B cell (primary cell): ENCODE data around the gene AIRE. TPM values are rescaled to one million over a fixed set of nuclear protein-coding genes. Genes with fewer than 3 reads are reported as not detected.

Source experiments
- ATAC-seq: fragments of 200-7000 bp; cut with Tn5 transposase; one replicate; pipeline ENCODE4 v1.10.0; 2021; ENCODE audit warnings: low read depth, mild to moderate bottlenecking, moderate number of reproducible peaks, moderate library complexity
- CTCF ChIA-PET: fragments of 350-600 bp; sonication (Branson Sonifier 250); formaldehyde crosslinking; loops from one replicate; lab custom pipeline; 2021; ENCODE audit warnings: antibody characterized with exemption, inconsistent platforms; lab: Charles Lee
- POLR2A ChIA-PET: fragments of 350-600 bp; sonication (Branson Sonifier 250); formaldehyde crosslinking; loops from one replicate; lab custom pipeline; 2021; ENCODE audit warnings: antibody characterized with exemption; lab: Charles Lee
- DNase-seq: peaks from one replicate; pipeline ENCODE4 v3.0.0; 2013
- H2AFZ ChIP-seq: 2 replicates; pipeline ENCODE4 v1.6.1; 2012; ENCODE audit warnings: mild to moderate bottlenecking, low read depth, low read length; ENCODE audit not compliant: insufficient read depth, poor library complexity, severe bottlenecking
- H3K27ac ChIP-seq, 2 donors: 1 replicate in 1 of 2; 2 replicates in 1 of 2; pipeline ENCODE4 v1.5.1; 2012 to 2013; ENCODE audit warnings: low read length in 2 of 2, mild to moderate bottlenecking in 2 of 2, moderate library complexity in 1 of 2
- H3K27me3 ChIP-seq, 4 experiments: fragments of 200-600 bp in 1 of 4; sonication (generic) in 1 of 4; replicated peaks in 1 of 4; 1 replicate in 2 of 4; 2 replicates in 2 of 4; pipeline versions ENCODE4 v1.6.1 to v1.7.0; 2013 to 2016; ENCODE audit warnings: low read length in 3 of 4, mild to moderate bottlenecking in 2 of 4, mixed read lengths in 1 of 4, moderate library complexity in 1 of 4; ENCODE audit not compliant: insufficient read depth in 4 of 4, control insufficient read depth in 3 of 4; ENCODE audit errors: control extremely low read depth in 1 of 4
- H3K36me3 ChIP-seq, 2 experiments: replicated peaks in 1 of 2; 1 replicate in 1 of 2; 2 replicates in 1 of 2; pipeline versions ENCODE4 v1.6.1 to v1.7.1; 2013; ENCODE audit warnings: low read length in 1 of 2; ENCODE audit not compliant: insufficient read depth in 2 of 2, control insufficient read depth in 1 of 2; ENCODE audit errors: control extremely low read depth in 1 of 2, extremely low read depth in 1 of 2
- H3K4me1 ChIP-seq, 2 donors: fragments of 200-600 bp in 1 of 2; sonication (generic) in 1 of 2; 1 replicate in 1 of 2; 2 replicates in 1 of 2; pipeline versions ENCODE4 v1.5.1 to v1.6.1; 2013 to 2017; ENCODE audit warnings: low read length in 2 of 2; ENCODE audit not compliant: control insufficient read depth in 2 of 2, insufficient read depth in 2 of 2
- H3K4me2 ChIP-seq: replicated peaks from 2 replicates; pipeline ENCODE3; 2012; ENCODE audit warnings: mild to moderate bottlenecking, low read depth, low read length; ENCODE audit not compliant: poor library complexity, severe bottlenecking
- H3K4me3 ChIP-seq, 5 experiments: fragments of 200-600 bp in 1 of 5; sonication (generic) in 1 of 5; 1 replicate in 3 of 5; 2 replicates in 2 of 5; pipeline versions ENCODE4 v1.5.1 to v1.7.0; 2011 to 2016; ENCODE audit warnings: low read length in 4 of 5, mild to moderate bottlenecking in 4 of 5, low read depth in 2 of 5, control low read depth in 1 of 5, moderate library complexity in 1 of 5; ENCODE audit not compliant: insufficient read depth in 1 of 5; ENCODE audit errors: control extremely low read depth in 1 of 5, extremely low read depth in 1 of 5
- H3K79me2 ChIP-seq: fragments of 200-600 bp; sonication (generic); one replicate; pipeline ENCODE4 v1.6.0; 2016; ENCODE audit warnings: low read length; ENCODE audit not compliant: control insufficient read depth, insufficient read depth
- H3K9ac ChIP-seq: fragments of 200-600 bp; sonication (generic); 2 replicates; pipeline ENCODE4 v1.6.1; 2017; ENCODE audit warnings: mild to moderate bottlenecking, low read length, moderate library complexity
- H3K9me3 ChIP-seq, 3 donors: one replicate each; pipeline versions ENCODE4 v1.6.1 to v1.7.1; 2013; ENCODE audit warnings: low read length in 2 of 3; ENCODE audit not compliant: control insufficient read depth in 2 of 3, insufficient read depth in 1 of 3; ENCODE audit errors: control extremely low read depth in 1 of 3
- H4K20me1 ChIP-seq: 2 replicates; pipeline ENCODE4 v1.6.0; 2012; ENCODE audit warnings: mild to moderate bottlenecking, low read length; ENCODE audit not compliant: insufficient read depth, control insufficient read depth, poor library complexity, severe bottlenecking
- H3K27ac Mint-ChIP-seq: one replicate; pipeline ENCODE4 v1.8.0; 2021; ENCODE audit warnings: mixed read lengths
- H3K27me3 Mint-ChIP-seq: one replicate; pipeline ENCODE4 v1.8.0; 2021; ENCODE audit warnings: mixed read lengths
- H3K4me1 Mint-ChIP-seq: one replicate; pipeline ENCODE4 v1.8.0; 2021; ENCODE audit warnings: mixed read lengths
- H3K4me3 Mint-ChIP-seq: one replicate; pipeline ENCODE4 v1.8.0; 2021; ENCODE audit warnings: mixed read lengths
- H3K9me3 Mint-ChIP-seq: one replicate; pipeline ENCODE4 v1.8.0; 2022; ENCODE audit warnings: mixed read lengths; ENCODE audit not compliant: insufficient read depth
- CTCF ChIP-seq: fragments of 200-600 bp; IDR thresholded peaks from one replicate; pipeline ENCODE4 v1.8.0; 2022; ENCODE audit warnings: antibody characterized with exemption, mild to moderate bottlenecking
- EZH2 ChIP-seq: IDR thresholded peaks from 2 replicates; pipeline ENCODE4 v1.6.1; 2012; ENCODE audit warnings: borderline replicate concordance, low read depth, mild to moderate bottlenecking, moderate library complexity, low read length; ENCODE audit not compliant: insufficient read depth, poor library complexity, severe bottlenecking
- WGBS: methylation state at CpG from one replicate; pipeline ENCODE4 v1.1.5; 2013; ENCODE audit warnings: missing lambda C conversion rate; ENCODE audit not compliant: insufficient coverage; 5-methylcytosine and 5-hydroxymethylcytosine counted together
- intact Hi-C: fragments of 100-400 bp; cut with micrococcal nuclease; formaldehyde crosslinking; loops from one replicate; pipeline ENCODE4 v1.10.0; 2022
- polyA plus RNA-seq: library from polyadenylated mRNA; depleted of rRNA; stranded (reverse); fragments of >200 nt; gene quantifications from 2 replicates; pipeline ENCODE4 v1.2.3, GENCODE V29; 2012
- total RNA-seq, 2 donors: library from RNA; stranded (reverse); fragments of 120-200 nt in 1 of 2; gene quantifications; 1 replicate in 1 of 2; 2 replicates in 1 of 2; pipeline versions ENCODE4 v1.2.3 to v1.2.4, GENCODE V29; 2013 to 2022

AIRE gene
- total and polyA plus RNA-seq, 2 donors (not counting 1 experiment from before 2014, with no cell fraction given), result 0.37 TPM; not detected in 1

- ChIA-PET CTCF (interaction anchor here (1.0 to 2.6 kb wide), 4 partner anchors 10 to 291 kb away, joined by 3 to 10 read pairs (median 5); no protein-coding TSS in a partner anchor), POLR2A (no interaction called here)
- H3K9me3 Mint-ChIP-seq, result no peaks in the 10 kb centered on the region
- intact Hi-C loops, result loop anchor here (10.0 kb wide), 1 partner anchor 290 kb away; the partner anchor contains the start of gene TRAPPC10
- H3K36me3 ChIP-seq, result peaks cover 0 to 30% of the 10 kb centered on the region in 2 experiments
- peak; percentile 69 for DNase-seq
- H2AFZ ChIP-seq, result no peak overlapping the region
- no peaks in the 10 kb centered on the region for H3K9me3 ChIP-seq
- peak overlapping the region; percentile 29 for H3K4me3 Mint-ChIP-seq
- H3K27ac ChIP-seq, result no peak overlapping the region
- WGBS, result 97% methylated on average over 4 of the region's 8 CpGs
- peaks cover 92% of the 10 kb centered on the region for H4K20me1 ChIP-seq
- H3K9ac ChIP-seq, result no peak overlapping the region
- peak; percentile 32 for ATAC-seq
- no peak overlapping the region for H3K4me3 ChIP-seq
- TF ChIP-seq EZH2, result no peak
- TF ChIP-seq CTCF, result peak; percentile 65
- H3K27me3 Mint-ChIP-seq, result no peaks in the 10 kb centered on the region
- H3K79me2 ChIP-seq, result peaks cover 95% of the 10 kb centered on the region
- H3K27ac Mint-ChIP-seq, result peak overlapping the region; percentile 87
- peak overlapping the region; percentile 40 for H3K4me2 ChIP-seq
- peaks cover 35 to 47% of the 10 kb centered on the region in 2 donors for H3K4me1 ChIP-seq
- no peaks in the 10 kb centered on the region for H3K27me3 ChIP-seq
- H3K4me1 Mint-ChIP-seq, result peaks cover 40% of the 10 kb centered on the region
These were observed 19.2 kb downstream of the AIRE start for GRCh38 chr21:44304877-44305293.

- Histone ChIP-seq H3K27ac (no peak overlapping the region), H3K4me2 (no peak overlapping the region), H3K9ac (no peak overlapping the region), H3K4me3 (no peak overlapping the region), H4K20me1 (peaks cover 95% of the 10 kb centered on the region), H3K4me1 (peaks cover 35 to 46% of the 10 kb centered on the region in 2 donors), H3K27me3 (no peaks in the 10 kb centered on the region), H3K79me2 (peaks cover 95% of the 10 kb centered on the region), H3K9me3 (no peaks in the 10 kb centered on the region), H3K36me3 (peaks cover 0 to 38% of the 10 kb centered on the region in 2 experiments), H2AFZ (no peak overlapping the region)
- Mint-ChIP-seq H3K27ac (no peak overlapping the region), H3K9me3 (no peaks in the 10 kb centered on the region), H3K27me3 (no peaks in the 10 kb centered on the region), H3K4me1 (peaks cover 39% of the 10 kb centered on the region), H3K4me3 (no peak overlapping the region)
- CTCF ChIA-PET, result interaction anchor here (1.0 kb wide), 1 partner anchor 51 kb away, joined by 3 read pairs; no protein-coding TSS in a partner anchor
- POLR2A ChIA-PET, result no interaction called here
- ATAC-seq (no peak), DNase-seq (no peak)
- WGBS, result 83% methylated on average over 8 of the region's 9 CpGs
- intact Hi-C loops, result loop anchor here (10.0 kb wide), 1 partner anchor 291 kb away; the partner anchor contains the start of gene TRAPPC10
- TF ChIP-seq EZH2 (no peak), CTCF (no peak)
These were observed 20.0 kb downstream of the AIRE start for GRCh38 chr21:44305691-44306090.
